Natural killer cell (primary cell): ENCODE data around the gene DAAM2. TPM values are rescaled to one million over a fixed set of nuclear protein-coding genes. Genes with fewer than 3 reads are reported as not detected.

ENCODE experiments used
- ATAC-seq, 3 donors: fragments of 150-1000 bp in 2 of 3; fragments of 200-7000 bp in 1 of 3; cut with Tn5 transposase; 1 replicate in 1 of 3; 2 replicates in 2 of 3; pipeline ENCODE4 v1.10.0; 2021; ENCODE audit warnings: mild to moderate bottlenecking in 2 of 3, moderate library complexity in 2 of 3
- DNase-seq, 2 donors: peaks; one replicate each; pipeline versions ENCODE4 v3.0.0 to v3.0.0-alpha.2; 2013 to 2021; ENCODE audit warnings: mixed read lengths in 1 of 2
- H3K27ac ChIP-seq: one replicate; pipeline ENCODE4 v1.5.1; 2013; ENCODE audit warnings: mild to moderate bottlenecking, low read length
- H3K27me3 ChIP-seq: one replicate; pipeline ENCODE4 v1.6.1; 2013; ENCODE audit warnings: low read length; ENCODE audit not compliant: control insufficient read depth, insufficient read depth
- H3K36me3 ChIP-seq: one replicate; pipeline ENCODE4 v1.6.1; 2013; ENCODE audit warnings: low read length; ENCODE audit not compliant: control insufficient read depth, insufficient read depth
- H3K4me1 ChIP-seq: one replicate; pipeline ENCODE4 v1.6.1; 2013; ENCODE audit warnings: low read length; ENCODE audit not compliant: control insufficient read depth, insufficient read depth
- H3K4me3 ChIP-seq: one replicate; pipeline ENCODE4 v1.5.1; 2013; ENCODE audit warnings: low read length
- H3K9me3 ChIP-seq: one replicate; pipeline ENCODE4 v1.6.1; 2013; ENCODE audit warnings: low read length; ENCODE audit not compliant: control insufficient read depth, insufficient read depth
- H3K27ac Mint-ChIP-seq, 2 donors: one replicate each; pipeline ENCODE4 v1.8.0; 2022; ENCODE audit warnings: mild to moderate bottlenecking in 2 of 2, mixed read lengths in 2 of 2, moderate library complexity in 1 of 2
- H3K27me3 Mint-ChIP-seq, 2 donors: one replicate each; pipeline ENCODE4 v1.8.0; 2022; ENCODE audit warnings: low read depth in 2 of 2, mixed read lengths in 2 of 2
- H3K36me3 Mint-ChIP-seq: one replicate; pipeline ENCODE4 v1.8.0; 2022; ENCODE audit warnings: mixed read lengths
- H3K4me1 Mint-ChIP-seq, 2 donors: one replicate each; pipeline ENCODE4 v1.8.0; 2022; ENCODE audit warnings: mixed read lengths in 2 of 2
- H3K4me3 Mint-ChIP-seq: one replicate; pipeline ENCODE4 v1.8.0; 2022; ENCODE audit warnings: mild to moderate bottlenecking, moderate library complexity, mixed read lengths
- H3K9me3 Mint-ChIP-seq, 2 donors: one replicate each; pipeline ENCODE4 v1.8.0; 2022; ENCODE audit warnings: mixed read lengths in 2 of 2
- CTCF ChIP-seq: fragments of 200-600 bp; IDR thresholded peaks from one replicate; pipeline ENCODE4 v1.8.0; 2022; ENCODE audit warnings: antibody characterized with exemption
- WGBS: methylation state at CpG from one replicate; pipeline ENCODE4 v1.1.7; 2013; ENCODE audit warnings: missing lambda C conversion rate; ENCODE audit not compliant: insufficient coverage; 5-methylcytosine and 5-hydroxymethylcytosine counted together
- intact Hi-C: fragments of 100-400 bp; cut with micrococcal nuclease; formaldehyde crosslinking; loops from one replicate; pipeline ENCODE4 v1.14.2; 2022
- total RNA-seq, 4 donors: library from RNA; stranded (reverse); fragments of 120-200 nt in 1 of 4; gene quantifications; one replicate each; pipeline versions ENCODE4 v1.2.3 to v1.2.4, GENCODE V29; 2013 to 2022

The DAAM2 gene
- total RNA-seq, 3 donors from 2014 or later (not counting 1 experiment from before 2014, with no cell fraction given): not detected

GRCh38 chr6:39938773-39939654 is 146.8 kb downstream of the DAAM2 start:
- WGBS: 83% methylated on average over 10 of the region's 10 CpGs
- TF ChIP-seq CTCF: no peak
- no peak overlapping the region for H3K4me3 Mint-ChIP-seq
- H3K4me1 Mint-ChIP-seq: peaks cover 8 to 11% of the 10 kb centered on the region in 2 donors
- no peaks in the 10 kb centered on the region for H3K9me3 ChIP-seq
- DNase-seq: no peak
- no peaks in the 10 kb centered on the region for H3K36me3 Mint-ChIP-seq
- no peaks in the 10 kb centered on the region for H3K27me3 ChIP-seq
- intact Hi-C loops: no loop called here
- H3K9me3 Mint-ChIP-seq: no peaks in the 10 kb centered on the region
- H3K4me1 ChIP-seq: peaks cover 5% of the 10 kb centered on the region
- no peak overlapping the region for H3K4me3 ChIP-seq
- no peak overlapping the region for H3K27ac ChIP-seq
- H3K36me3 ChIP-seq: no peaks in the 10 kb centered on the region
- peaks cover 15 to 27% of the 10 kb centered on the region in 2 donors for H3K27me3 Mint-ChIP-seq
- H3K27ac Mint-ChIP-seq: no peak overlapping the region
- no peak for ATAC-seq

DNA sequence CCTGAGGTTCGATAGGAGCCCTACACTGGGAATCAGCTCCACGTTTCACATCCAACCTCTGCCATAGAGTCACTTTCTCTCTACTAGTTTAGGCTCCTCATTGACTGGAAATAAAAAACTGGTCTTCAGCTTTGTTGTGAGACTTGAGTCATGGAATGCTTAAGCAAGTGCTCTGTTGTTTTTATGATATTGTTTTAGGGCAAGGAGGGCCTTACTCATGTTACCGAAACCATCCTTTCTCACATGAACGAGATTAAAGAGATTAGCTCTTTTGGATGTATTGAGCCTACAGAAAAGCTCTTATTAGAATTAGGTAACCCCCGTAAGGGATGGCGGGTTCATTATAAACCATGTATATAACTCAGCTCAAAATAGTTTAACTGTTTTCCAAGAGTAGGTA is 149.0 kb downstream of the DAAM2 start:
- TF ChIP-seq CTCF: no peak
- Histone ChIP-seq H3K36me3 (no peaks in the 10 kb centered on the region), H3K27ac (no peak overlapping the region), H3K9me3 (no peaks in the 10 kb centered on the region), H3K4me1 (no peaks in the 10 kb centered on the region), H3K4me3 (no peak overlapping the region), H3K27me3 (no peaks in the 10 kb centered on the region)
- ATAC-seq (no peak), DNase-seq (no peak)
- Mint-ChIP-seq H3K27ac (no peak overlapping the region), H3K27me3 (peaks cover 15 to 27% of the 10 kb centered on the region in 2 donors), H3K4me1 (no peaks in the 10 kb centered on the region), H3K36me3 (no peaks in the 10 kb centered on the region), H3K4me3 (no peak overlapping the region), H3K9me3 (no peaks in the 10 kb centered on the region)
- 93% methylated on average over 3 of the region's 6 CpGs for WGBS
- intact Hi-C loops: no loop called here

GRCh38 chr6:39941820-39942219 is 149.6 kb downstream of the DAAM2 start:
- H3K9me3 ChIP-seq: no peaks in the 10 kb centered on the region
- H3K27me3 ChIP-seq: no peaks in the 10 kb centered on the region
- TF ChIP-seq CTCF: no peak
- DNase-seq: no peak
- intact Hi-C loops: no loop called here
- no peaks in the 10 kb centered on the region for H3K36me3 ChIP-seq
- no peak overlapping the region for H3K27ac ChIP-seq
- H3K4me3 ChIP-seq: no peak overlapping the region
- H3K4me1 ChIP-seq: no peaks in the 10 kb centered on the region
- H3K4me1 Mint-ChIP-seq: no peaks in the 10 kb centered on the region
- ATAC-seq: no peak
- H3K4me3 Mint-ChIP-seq: no peak overlapping the region
- H3K9me3 Mint-ChIP-seq: no peaks in the 10 kb centered on the region
- H3K27ac Mint-ChIP-seq: no peak overlapping the region
- WGBS: 77% methylated on average over 4 of the region's 4 CpGs
- peaks cover 15 to 26% of the 10 kb centered on the region in 2 donors for H3K27me3 Mint-ChIP-seq
- no peaks in the 10 kb centered on the region for H3K36me3 Mint-ChIP-seq
